DND-41 (cell line): ENCODE measurements around the gene CEACAM1.

ENCODE experiments used
- CTCF ChIP-seq: IDR thresholded peaks from 2 replicates; pipeline ENCODE4 v1.5.1; 2012; ENCODE audit warnings: borderline replicate concordance, low read length, moderate library complexity, mild to moderate bottlenecking; ENCODE audit not compliant: poor library complexity, severe bottlenecking; ENCODE audit errors: extremely low read depth
- EZH2 ChIP-seq: IDR thresholded peaks from 3 replicates; pipeline ENCODE4 v1.6.1; 2012; ENCODE audit warnings: borderline replicate concordance, low read depth, mild to moderate bottlenecking, moderate library complexity, low read length, inconsistent platforms; ENCODE audit not compliant: severe bottlenecking

- TF ChIP-seq CTCF (no peak), EZH2 (no peak)
Observed at GRCh38 chr19:42560731-42561130, 32.5 kb upstream of the CEACAM1 start.
